IMR-90 (cell line): Measurements from ENCODE around the gene NOTO. TPM values are rescaled to one million over a fixed set of nuclear protein-coding genes. Genes with fewer than 3 reads are reported as not detected.

ENCODE experiments used
- ATAC-seq: fragments of 200-7000 bp; cut with Tn5 transposase; 2 replicates; pipeline ENCODE4 v1.9.1; 2020; ENCODE audit warnings: low read depth, mild to moderate bottlenecking, moderate library complexity
- BruUV-seq: library from RNA; stranded (reverse); fragments of 400-500 nt; replicated peaks from 2 replicates; lab custom pipeline; 2021; lab: Mats Ljungman, UMichigan
- CTCF ChIA-PET: fragments of 300-600 bp; formaldehyde crosslinking; extraction: SDS; loops from one replicate; lab custom pipeline; 2021; ENCODE audit warnings: antibody characterized with exemption; lab: Yijun Ruan, JAX
- POLR2A ChIA-PET: fragments of 300-600 bp; sonication (Branson Sonifier 250); formaldehyde crosslinking; loops from one replicate; lab custom pipeline; 2022; ENCODE audit warnings: antibody characterized with exemption; ENCODE audit not compliant: unreplicated experiment; lab: Charles Lee
- DNase-seq: peaks from one replicate; pipeline ENCODE4 v3.0.0; 2013
- H2AFZ ChIP-seq: replicated peaks from 2 replicates; pipeline ENCODE3; 2013; ENCODE audit warnings: low read length, mild to moderate bottlenecking; ENCODE audit not compliant: poor library complexity
- H2AK5ac ChIP-seq: 2 replicates; pipeline ENCODE4 v1.6.1; 2013; ENCODE audit warnings: low read depth, low read length, inconsistent platforms
- H2AK9ac ChIP-seq: replicated peaks from 2 replicates; pipeline ENCODE3; 2013; ENCODE audit warnings: mild to moderate bottlenecking, low read depth, low read length, moderate library complexity; ENCODE audit not compliant: poor library complexity
- H2BK120ac ChIP-seq: 2 replicates; pipeline ENCODE4 v1.6.1; 2013; ENCODE audit warnings: low read depth, low read length, inconsistent platforms
- H2BK15ac ChIP-seq: 3 replicates; pipeline ENCODE4 v1.6.1; 2013; ENCODE audit warnings: low read depth, low read length, inconsistent platforms
- H2BK20ac ChIP-seq: 2 replicates; pipeline ENCODE4 v1.6.1; 2013; ENCODE audit warnings: low read depth, mild to moderate bottlenecking, inconsistent platforms, low read length, moderate library complexity
- H2BK5ac ChIP-seq: 2 replicates; pipeline ENCODE4 v1.6.1; 2013; ENCODE audit warnings: mild to moderate bottlenecking, low read depth, low read length, inconsistent platforms; ENCODE audit not compliant: poor library complexity, severe bottlenecking
- H3K14ac ChIP-seq: replicated peaks from 2 replicates; pipeline ENCODE4 v1.6.1; 2013; ENCODE audit warnings: low read depth, low read length, inconsistent platforms
- H3K18ac ChIP-seq: 2 replicates; pipeline ENCODE4 v1.6.1; 2013; ENCODE audit warnings: low read depth, low read length, control low read depth
- H3K23ac ChIP-seq: 2 replicates; pipeline ENCODE4 v1.6.1; 2013; ENCODE audit warnings: low read depth, low read length, inconsistent platforms
- H3K27ac ChIP-seq: 2 replicates; pipeline ENCODE4 v1.5.1; 2013; ENCODE audit warnings: mild to moderate bottlenecking, control low read depth, low read length; ENCODE audit not compliant: insufficient read depth
- H3K27me3 ChIP-seq: 2 replicates; pipeline ENCODE4 v1.6.1; 2013; ENCODE audit warnings: low read length; ENCODE audit not compliant: control insufficient read depth, insufficient read depth
- H3K36me3 ChIP-seq: 2 replicates; pipeline ENCODE4 v1.6.1; 2013; ENCODE audit warnings: low read length, mixed read lengths; ENCODE audit not compliant: control insufficient read depth, insufficient read depth
- H3K4ac ChIP-seq: 2 replicates; pipeline ENCODE4 v1.6.1; 2013; ENCODE audit warnings: low read depth, low read length, inconsistent platforms
- H3K4me1 ChIP-seq: 2 replicates; pipeline ENCODE4 v1.6.1; 2013; ENCODE audit warnings: low read length, mixed read lengths; ENCODE audit not compliant: control insufficient read depth, insufficient read depth
- H3K4me2 ChIP-seq: 2 replicates; pipeline ENCODE4 v1.6.1; 2013; ENCODE audit warnings: low read depth, mild to moderate bottlenecking, control low read depth, low read length, moderate library complexity
- H3K4me3 ChIP-seq: 2 replicates; pipeline ENCODE4 v1.5.1; 2013; ENCODE audit warnings: low read depth, mild to moderate bottlenecking, control low read depth, low read length, moderate library complexity; ENCODE audit not compliant: insufficient read depth
- H3K56ac ChIP-seq: 2 replicates; pipeline ENCODE4 v1.6.1; 2013; ENCODE audit warnings: low read length, inconsistent platforms; ENCODE audit not compliant: insufficient read depth; ENCODE audit errors: extremely low read depth
- H3K79me1 ChIP-seq, 2 experiments: 2 replicates each; pipeline ENCODE4 v1.6.1; 2013; ENCODE audit warnings: low read length in 2 of 2, inconsistent platforms in 1 of 2, low read depth in 1 of 2
- H3K9ac ChIP-seq: 2 replicates; pipeline ENCODE4 v1.6.1; 2013; ENCODE audit warnings: low read depth, low read length, control low read depth
- H3K9me1 ChIP-seq: 2 replicates; pipeline ENCODE4 v1.6.1; 2013; ENCODE audit warnings: low read length, inconsistent platforms; ENCODE audit not compliant: insufficient read depth
- H3K9me3 ChIP-seq: 2 replicates; pipeline ENCODE4 v1.6.1; 2013; ENCODE audit warnings: low read length; ENCODE audit not compliant: control insufficient read depth, insufficient read depth
- H4K20me1 ChIP-seq: 2 replicates; pipeline ENCODE4 v1.6.1; 2013; ENCODE audit warnings: low read length, inconsistent platforms; ENCODE audit not compliant: insufficient read depth
- H4K5ac ChIP-seq: 2 replicates; pipeline ENCODE4 v1.6.1; 2013; ENCODE audit warnings: mild to moderate bottlenecking, low read depth, low read length, control low read depth
- H4K8ac ChIP-seq, 2 experiments: 2 replicates each; pipeline ENCODE4 v1.6.1; 2013; ENCODE audit warnings: low read depth in 2 of 2, low read length in 2 of 2, control low read depth in 1 of 2, inconsistent platforms in 1 of 2
- H4K91ac ChIP-seq: 2 replicates; pipeline ENCODE4 v1.6.1; 2013; ENCODE audit warnings: low read depth, low read length, inconsistent platforms; ENCODE audit not compliant: insufficient read depth
- BHLHE40 ChIP-seq: fragments of 150-350 bp; IDR thresholded peaks from 2 replicates; pipeline ENCODE4 v1.6.1; 2016; ENCODE audit warnings: mild to moderate bottlenecking, low read depth, low read length
- CEBPB ChIP-seq: IDR thresholded peaks from 2 replicates; pipeline ENCODE4 v1.6.1; 2012; ENCODE audit warnings: low read depth, low read length, improper control_type of control experiment
- CHD1 ChIP-seq: IDR thresholded peaks from 2 replicates; pipeline ENCODE4 v1.6.1; 2012; ENCODE audit warnings: low read depth, low read length, improper control_type of control experiment
- FOS ChIP-seq: fragments of 150-350 bp; IDR thresholded peaks from 2 replicates; pipeline ENCODE4 v1.6.1; 2016; ENCODE audit warnings: low read depth, low read length
- MAFK ChIP-seq: IDR thresholded peaks from 2 replicates; pipeline ENCODE4 v1.6.1; 2012; ENCODE audit warnings: low read depth, low read length, improper control_type of control experiment
- MAZ ChIP-seq: IDR thresholded peaks from 2 replicates; pipeline ENCODE4 v1.6.1; 2012; ENCODE audit warnings: low read depth, mild to moderate bottlenecking, low read length, improper control_type of control experiment, moderate library complexity, borderline replicate concordance
- MXI1 ChIP-seq: IDR thresholded peaks from 2 replicates; pipeline ENCODE4 v1.6.1; 2012; ENCODE audit warnings: low read depth, mild to moderate bottlenecking, low read length, moderate library complexity, borderline replicate concordance
- NFE2L2 ChIP-seq: fragments of 150-350 bp; IDR thresholded peaks from 2 replicates; pipeline ENCODE4 v1.6.1; 2016; ENCODE audit warnings: low read depth, mild to moderate bottlenecking, low read length
- POLR2A ChIP-seq: IDR thresholded peaks from 2 replicates; pipeline ENCODE4 v1.6.1; 2012; ENCODE audit warnings: mild to moderate bottlenecking, low read depth, low read length
- RAD21 ChIP-seq: IDR thresholded peaks from 2 replicates; pipeline ENCODE4 v1.6.1; 2012; ENCODE audit warnings: low read length, improper control_type of control experiment
- RCOR1 ChIP-seq: IDR thresholded peaks from 2 replicates; pipeline ENCODE4 v1.6.1; 2012; ENCODE audit warnings: mild to moderate bottlenecking, low read length, improper control_type of control experiment; ENCODE audit not compliant: insufficient replicate concordance
- RFX5 ChIP-seq: IDR thresholded peaks from 2 replicates; pipeline ENCODE4 v1.8.0; 2012; ENCODE audit warnings: low read depth, mild to moderate bottlenecking, low read length, moderate library complexity
- SMC3 ChIP-seq: fragments of 150-350 bp; IDR thresholded peaks from 2 replicates; pipeline ENCODE4 v1.6.1; 2016; ENCODE audit warnings: low read depth, mild to moderate bottlenecking, antibody characterized with exemption, low read length, moderate library complexity
- WGBS, 2 experiments: methylation state at CpG; one replicate each; pipeline versions ENCODE4 v1.1.5 to v1.1.7; 2013; ENCODE audit warnings: missing lambda C conversion rate in 2 of 2; ENCODE audit not compliant: insufficient read length in 1 of 2; ENCODE audit errors: extremely low coverage in 2 of 2; 5-methylcytosine and 5-hydroxymethylcytosine counted together
- dilution Hi-C: fragments of 300-500 bp; cut with HindIII; formaldehyde crosslinking; loops from one replicate; pipeline ENCODE4 v1.14.3; 2018; ENCODE audit warnings: low sequenced_read_pairs; ENCODE audit not compliant: unreplicated experiment
- in situ Hi-C: fragments of 300-500 bp; cut with MboI; formaldehyde crosslinking; loops from 3 replicates; pipeline ENCODE4 v1.14.3; 2019; ENCODE audit warnings: low sequenced_read_pairs, inconsistent platforms, mixed read lengths
- intact Hi-C: fragments of 100-400 bp; cut with micrococcal nuclease; formaldehyde crosslinking; loops from 2 replicates; pipeline ENCODE4 v1.10.0; 2022
- polyA plus RNA-seq, 3 experiments: library from polyadenylated mRNA; depleted of rRNA; stranded (reverse); fragments of >200 nt; gene quantifications; 2 replicates each; pipeline ENCODE4 v1.2.3, GENCODE V29; 2012; ENCODE audit warnings: low replicate concordance in 1 of 3
- total RNA-seq: library from RNA; depleted of rRNA; stranded (reverse); fragments of >200 nt; gene quantifications from 2 replicates; pipeline ENCODE4 v1.2.3, GENCODE V29; 2012
- TF ChIP-seq, protein P1 (sequence below): fragments of 150-350 bp; IDR thresholded peaks from 2 replicates; pipeline ENCODE4 v1.6.1; 2016; ENCODE audit warnings: low read depth, mild to moderate bottlenecking, low read length, moderate library complexity, borderline replicate concordance
- TF ChIP-seq, protein P2 (sequence below): conservative IDR thresholded peaks from 2 replicates; pipeline ENCODE4 v1.5.1; 2012; ENCODE audit warnings: mild to moderate bottlenecking, low read depth, low read length, improper control_type of control experiment
- TF ChIP-seq, protein P3 (sequence below): fragments of 150-350 bp; IDR thresholded peaks from 2 replicates; pipeline ENCODE4 v1.6.1; 2017; ENCODE audit warnings: mild to moderate bottlenecking, antibody characterized with exemption, low read length, low read depth

NOTO gene
- total and polyA plus RNA-seq, 2 of the 4 experiments (the other 2 are of a cell fraction): not detected

DNA sequence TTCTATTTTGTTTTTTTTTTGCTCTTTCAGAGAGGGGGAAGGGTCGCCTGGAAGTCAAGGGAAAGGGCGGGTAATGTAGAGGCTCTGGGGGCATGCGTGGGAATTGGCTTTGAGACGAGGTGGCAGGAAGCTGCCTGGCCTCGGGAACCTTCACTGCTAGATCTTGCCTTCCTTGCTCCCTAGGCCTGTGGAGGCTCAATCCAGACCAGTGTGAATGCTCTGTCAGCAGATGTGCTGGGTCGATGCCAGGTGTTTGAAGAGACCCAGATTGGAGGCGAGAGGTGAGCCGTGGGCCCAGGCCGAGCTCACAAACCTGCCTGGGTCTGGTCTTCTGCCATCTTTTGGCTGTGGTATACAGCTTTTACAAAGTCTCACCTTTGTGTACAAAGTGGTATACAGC is 47.3 kb downstream of the NOTO start:
- no peak overlapping the region for H3K14ac ChIP-seq
- no peak overlapping the region for H3K4ac ChIP-seq
- H4K8ac ChIP-seq: no peak overlapping the region
- H4K5ac ChIP-seq: no peak overlapping the region
- H3K4me1 ChIP-seq: peaks cover 2% of the 10 kb centered on the region; the same call in 1 of the 2 replicates
- H2BK20ac ChIP-seq: no peak overlapping the region
- H2BK15ac ChIP-seq: no peak overlapping the region
- H4K91ac ChIP-seq: no peak overlapping the region
- no peak overlapping the region for H3K56ac ChIP-seq
- H2AK5ac ChIP-seq: no peak overlapping the region
- dilution Hi-C loops: no loop called here
- POLR2A ChIA-PET: no interaction called here
- 85% methylated on average over 5 of the region's 9 CpGs; no CpG with 5 or more reads in 1 of the 2 experiments for WGBS, 2 experiments
- H3K9me3 ChIP-seq: no peaks in the 10 kb centered on the region
- H3K18ac ChIP-seq: no peak overlapping the region
- no peak overlapping the region for H3K4me3 ChIP-seq
- H3K27me3 ChIP-seq: no peaks in the 10 kb centered on the region
- H3K36me3 ChIP-seq: peaks cover 68% of the 10 kb centered on the region
- peaks cover 19 to 27% of the 10 kb centered on the region in 2 experiments for H3K79me1 ChIP-seq
- no peak overlapping the region for H2BK120ac ChIP-seq
- H4K20me1 ChIP-seq: peaks cover 8% of the 10 kb centered on the region
- no peak overlapping the region for H2AFZ ChIP-seq
- no peak overlapping the region for H2AK9ac ChIP-seq
- H3K4me2 ChIP-seq: no peak overlapping the region
- no peak overlapping the region for H3K27ac ChIP-seq
- in situ Hi-C loops: no loop called here
- no TSS peak for BruUV-seq
- CTCF ChIA-PET: interaction anchor here (0.6 to 1.4 kb wide), 2 partner anchors 11 to 41 kb away, joined by 3 to 4 read pairs; no protein-coding TSS in a partner anchor
- no peak for DNase-seq
- no peak overlapping the region for H2BK5ac ChIP-seq
- peaks cover 5% of the 10 kb centered on the region; the same call in 1 of the 2 replicates for H3K9me1 ChIP-seq
- TF ChIP-seq, protein P1, sequence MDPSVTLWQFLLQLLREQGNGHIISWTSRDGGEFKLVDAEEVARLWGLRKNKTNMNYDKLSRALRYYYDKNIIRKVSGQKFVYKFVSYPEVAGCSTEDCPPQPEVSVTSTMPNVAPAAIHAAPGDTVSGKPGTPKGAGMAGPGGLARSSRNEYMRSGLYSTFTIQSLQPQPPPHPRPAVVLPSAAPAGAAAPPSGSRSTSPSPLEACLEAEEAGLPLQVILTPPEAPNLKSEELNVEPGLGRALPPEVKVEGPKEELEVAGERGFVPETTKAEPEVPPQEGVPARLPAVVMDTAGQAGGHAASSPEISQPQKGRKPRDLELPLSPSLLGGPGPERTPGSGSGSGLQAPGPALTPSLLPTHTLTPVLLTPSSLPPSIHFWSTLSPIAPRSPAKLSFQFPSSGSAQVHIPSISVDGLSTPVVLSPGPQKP: no peak
- TF ChIP-seq RAD21 (no peak), POLR2A (no peak), MAFK (no peak), MAZ (no peak), MXI1 (no peak), CEBPB (no peak), FOS (no peak), NFE2L2 (no peak), SMC3 (no peak), RFX5 (no peak), BHLHE40 (no peak), RCOR1 (no peak), CHD1 (no peak)
- TF ChIP-seq, protein P2, sequence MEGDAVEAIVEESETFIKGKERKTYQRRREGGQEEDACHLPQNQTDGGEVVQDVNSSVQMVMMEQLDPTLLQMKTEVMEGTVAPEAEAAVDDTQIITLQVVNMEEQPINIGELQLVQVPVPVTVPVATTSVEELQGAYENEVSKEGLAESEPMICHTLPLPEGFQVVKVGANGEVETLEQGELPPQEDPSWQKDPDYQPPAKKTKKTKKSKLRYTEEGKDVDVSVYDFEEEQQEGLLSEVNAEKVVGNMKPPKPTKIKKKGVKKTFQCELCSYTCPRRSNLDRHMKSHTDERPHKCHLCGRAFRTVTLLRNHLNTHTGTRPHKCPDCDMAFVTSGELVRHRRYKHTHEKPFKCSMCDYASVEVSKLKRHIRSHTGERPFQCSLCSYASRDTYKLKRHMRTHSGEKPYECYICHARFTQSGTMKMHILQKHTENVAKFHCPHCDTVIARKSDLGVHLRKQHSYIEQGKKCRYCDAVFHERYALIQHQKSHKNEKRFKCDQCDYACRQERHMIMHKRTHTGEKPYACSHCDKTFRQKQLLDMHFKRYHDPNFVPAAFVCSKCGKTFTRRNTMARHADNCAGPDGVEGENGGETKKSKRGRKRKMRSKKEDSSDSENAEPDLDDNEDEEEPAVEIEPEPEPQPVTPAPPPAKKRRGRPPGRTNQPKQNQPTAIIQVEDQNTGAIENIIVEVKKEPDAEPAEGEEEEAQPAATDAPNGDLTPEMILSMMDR: no peak
- TF ChIP-seq, protein P3, sequence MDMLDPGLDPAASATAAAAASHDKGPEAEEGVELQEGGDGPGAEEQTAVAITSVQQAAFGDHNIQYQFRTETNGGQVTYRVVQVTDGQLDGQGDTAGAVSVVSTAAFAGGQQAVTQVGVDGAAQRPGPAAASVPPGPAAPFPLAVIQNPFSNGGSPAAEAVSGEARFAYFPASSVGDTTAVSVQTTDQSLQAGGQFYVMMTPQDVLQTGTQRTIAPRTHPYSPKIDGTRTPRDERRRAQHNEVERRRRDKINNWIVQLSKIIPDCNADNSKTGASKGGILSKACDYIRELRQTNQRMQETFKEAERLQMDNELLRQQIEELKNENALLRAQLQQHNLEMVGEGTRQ: no peak
- H3K23ac ChIP-seq: no peak overlapping the region
- no peak for ATAC-seq
- H3K9ac ChIP-seq: no peak overlapping the region
- intact Hi-C loops: no loop called here
